ENCODE measurements around the gene GRM2. TPM values are rescaled to one million over a fixed set of nuclear protein-coding genes. Genes with fewer than 3 reads are reported as not detected.
"Not testable (repeated sequence)": the region's sequence is repeated elsewhere in the genome, so short reads cannot be mapped to it uniquely, and the experiment has no call there.

GRM2 gene
- total RNA-seq, 4 donors from 2014 or later = 0.13 to 2.2 (median 0.91) TPM

DNA sequence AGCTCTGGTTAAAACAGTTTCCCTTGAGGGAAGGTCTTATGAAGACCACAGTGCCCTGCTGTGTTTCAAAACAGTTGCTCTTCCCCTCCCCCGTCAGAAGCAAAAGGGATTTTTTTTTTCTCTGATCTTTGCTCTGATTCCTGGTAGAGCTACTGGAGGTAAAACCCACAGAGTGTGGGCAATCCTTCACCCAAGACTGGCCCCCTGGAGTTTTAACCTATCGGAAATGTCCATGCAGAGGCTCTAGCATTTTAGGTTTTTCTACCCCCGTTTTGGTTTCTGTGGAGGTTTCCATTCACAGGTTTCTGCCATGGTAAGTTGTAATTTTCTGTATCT, 27.7 kb downstream of the GRM2 start:
- TF ChIP-seq POLR2A (IDR thresholded peaks at IDR 0.05) = no peak
- no peak for TF ChIP-seq CTCF (IDR thresholded peaks at IDR 0.05)
- DNase-seq (ENCODE audit: low spot score in 2 of 2) = no peak
- H3K4me3 ChIP-seq (ENCODE audit: low read depth, poor library complexity, severe bottlenecking) = no peak overlapping the region
- intact Hi-C loops (cut with DNase I; ENCODE audit: low total_unique reads) = no loop called here
- WGBS, 2 donors = 49 to 60% methylated on average over 3 of the region's 3 CpGs

DNA sequence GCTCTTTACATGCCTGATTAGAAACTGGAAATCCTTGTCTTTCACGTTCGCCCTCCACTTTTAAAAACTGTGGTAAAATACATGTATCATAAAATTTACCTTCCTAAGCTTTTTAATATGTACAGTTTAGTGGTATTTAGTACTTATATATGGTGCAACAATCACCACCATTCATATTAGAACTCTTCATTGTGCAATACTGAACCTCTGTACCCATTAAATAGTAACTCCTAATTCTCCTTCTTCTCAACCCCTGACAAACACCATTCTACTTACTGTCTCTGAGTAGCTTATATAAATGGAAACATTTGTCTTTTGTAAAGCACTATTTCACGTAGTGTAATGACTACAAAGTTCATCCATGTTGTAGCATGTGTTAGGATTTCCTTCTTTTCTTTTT, 28.2 kb downstream of the GRM2 start:
- WGBS, 2 donors = 49 to 63% methylated on average over 3 of the region's 3 CpGs
- intact Hi-C loops (cut with DNase I; ENCODE audit: low total_unique reads) = no loop called here
- no peak overlapping the region for H3K4me3 ChIP-seq (ENCODE audit: low read depth, poor library complexity, severe bottlenecking)

GRCh38 chr3:51735950-51736349, 29.1 kb downstream of the GRM2 start:
- no peak for DNase-seq (ENCODE audit: low spot score in 2 of 2)
- H3K4me3 ChIP-seq (ENCODE audit: low read depth, poor library complexity, severe bottlenecking) = no peak overlapping the region
- intact Hi-C loops (cut with DNase I; ENCODE audit: low total_unique reads) = no loop called here
- TF ChIP-seq CTCF (IDR thresholded peaks at IDR 0.05) (no peak), POLR2A (IDR thresholded peaks at IDR 0.05) (no peak)
- WGBS, 2 donors = 68 to 76% methylated on average over 2 of the region's 2 CpGs

More for the DNA sequence above, 28.2 kb downstream of the GRM2 start:
- TF ChIP-seq CTCF (IDR thresholded peaks at IDR 0.05) (no peak), POLR2A (IDR thresholded peaks at IDR 0.05) (no peak)
- no peak for DNase-seq (ENCODE audit: low spot score in 2 of 2)

DNA sequence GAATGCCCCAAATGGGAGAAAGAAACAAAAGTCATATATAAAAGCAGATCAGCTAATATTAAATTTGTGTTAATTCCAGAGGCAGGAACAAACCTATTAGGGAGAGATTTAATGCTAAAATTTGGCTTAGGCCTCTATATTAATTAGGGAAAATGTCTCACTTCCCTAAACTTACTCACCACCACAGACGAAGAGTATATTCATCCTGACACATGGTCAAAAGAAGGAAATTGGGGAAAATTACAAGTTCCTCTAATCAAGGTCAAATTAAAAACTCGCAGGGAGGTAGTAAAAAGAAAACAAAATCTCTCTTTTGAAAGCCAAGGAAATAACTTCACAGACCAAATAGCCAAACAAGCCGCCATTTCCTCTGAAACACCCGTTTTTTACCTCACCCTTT, 32.2 kb downstream of the GRM2 start:
- no peak overlapping the region for H3K4me3 ChIP-seq (ENCODE audit: low read depth, poor library complexity, severe bottlenecking)
- intact Hi-C loops (cut with DNase I; ENCODE audit: low total_unique reads) = no loop called here
- TF ChIP-seq POLR2A (IDR thresholded peaks at IDR 0.05) (no peak), CTCF (IDR thresholded peaks at IDR 0.05) (no peak)
- 54 to 59% methylated on average over 4 of the region's 4 CpGs for WGBS, 2 donors
- DNase-seq (ENCODE audit: low spot score in 2 of 2) = no peak

- intact Hi-C loops (cut with DNase I; ENCODE audit: low total_unique reads); DNase-seq (ENCODE audit: low spot score in 2 of 2); H3K4me3 ChIP-seq (ENCODE audit: low read depth, poor library complexity, severe bottlenecking): not testable (repeated sequence)
- 85 to 86% methylated on average over 3 of the region's 3 CpGs for WGBS, 2 donors
These were observed 35.5 kb downstream of the GRM2 start for GRCh38 chr3:51742320-51742719.

DNA sequence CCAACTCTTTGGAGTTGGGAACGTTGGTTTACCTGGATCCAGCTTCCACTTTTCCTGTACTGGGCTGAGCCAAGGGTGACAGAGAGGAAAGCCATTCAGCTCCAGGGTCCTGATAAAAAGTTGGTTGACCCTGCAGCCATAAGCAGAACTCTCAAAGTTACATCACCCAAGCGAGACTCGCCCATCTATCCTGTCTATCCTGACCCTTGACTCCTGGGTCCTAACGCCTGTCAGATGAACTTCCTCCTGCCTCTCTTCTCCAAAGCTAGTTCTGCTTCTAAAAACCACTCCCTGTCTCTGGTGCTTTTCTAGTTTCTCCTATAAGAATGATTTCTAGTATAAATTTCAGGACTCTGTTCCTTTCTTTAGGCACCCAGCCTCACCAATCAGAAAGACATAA, 36.1 kb downstream of the GRM2 start:
- 48 to 53% methylated on average over 4 of the region's 4 CpGs for WGBS, 2 donors
- DNase-seq (ENCODE audit: low spot score in 2 of 2); intact Hi-C loops (cut with DNase I; ENCODE audit: low total_unique reads); H3K4me3 ChIP-seq (ENCODE audit: low read depth, poor library complexity, severe bottlenecking): not testable (repeated sequence)

GRCh38 chr3:51747840-51748239, 41.0 kb downstream of the GRM2 start:
- no peak for DNase-seq (ENCODE audit: low spot score in 2 of 2)
- H3K4me3 ChIP-seq (ENCODE audit: low read depth, poor library complexity, severe bottlenecking) = no peak overlapping the region
- TF ChIP-seq POLR2A (IDR thresholded peaks at IDR 0.05) (no peak), CTCF (IDR thresholded peaks at IDR 0.05) (no peak)
- intact Hi-C loops (cut with DNase I; ENCODE audit: low total_unique reads) = no loop called here

Data from lower leg skin (tissue), 4 donors.